GM08714 (cell line): ENCODE results near the gene PDE4A.
"Not testable (repeated sequence)": the region's sequence is repeated elsewhere in the genome, so short reads cannot be mapped to it uniquely, and the experiment has no call there.

Source experiments
- H3K4me3 ChIP-seq: fragments of 200-500 bp; sonication (Bioruptor generic); 2 replicates; pipeline ENCODE4 v1.5.1; 2014; ENCODE audit warnings: mild to moderate bottlenecking, low read length, inconsistent platforms
- ZNF274 ChIP-seq: IDR thresholded peaks from 2 replicates; pipeline ENCODE4 v1.6.1; 2012; ENCODE audit warnings: mild to moderate bottlenecking, low read depth, low read length

The PDE4A gene

DNA sequence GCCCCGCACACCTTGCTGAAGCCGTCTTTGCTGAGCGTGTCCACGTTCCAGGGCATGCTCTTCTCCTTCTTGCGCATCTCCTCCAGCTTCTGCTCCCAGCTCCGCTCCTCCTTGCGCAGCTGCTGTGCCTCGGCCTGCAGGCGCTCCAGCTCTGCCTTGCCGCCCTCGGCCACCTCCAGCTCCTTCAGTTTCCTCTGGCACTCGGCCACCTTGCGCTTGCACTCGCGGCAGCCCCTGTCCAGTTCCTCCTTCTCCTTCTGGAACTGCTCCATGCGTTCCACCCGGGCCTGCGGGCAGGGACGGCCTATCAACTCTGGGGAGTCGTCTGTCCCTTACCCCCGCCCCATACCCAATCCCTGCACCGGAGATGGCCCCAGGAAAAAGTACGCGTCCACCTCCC lies 24.4 kb upstream of the PDE4A start:
- H3K4me3 ChIP-seq, result no peak overlapping the region
- TF ChIP-seq ZNF274, result no peak

DNA sequence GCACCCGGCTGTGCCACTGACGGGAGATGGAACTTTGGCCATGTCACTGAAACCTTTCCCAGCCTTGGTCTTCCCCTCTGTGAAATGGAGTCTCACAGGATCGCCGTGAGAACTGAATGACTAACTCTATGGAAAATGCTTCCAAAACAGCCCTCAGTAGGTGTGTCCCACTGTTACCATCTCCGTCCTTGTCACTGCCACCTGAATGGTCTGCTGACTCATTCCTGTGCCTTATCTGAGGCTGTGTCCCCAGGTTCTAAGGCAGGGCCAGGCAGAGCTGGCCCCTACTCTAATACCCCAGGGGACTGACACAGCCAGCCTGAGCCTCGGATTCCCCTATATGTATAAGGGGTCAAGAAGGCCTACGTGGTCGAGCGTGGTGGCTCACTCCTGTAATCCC lies 21.5 kb upstream of the PDE4A start:
- no peak overlapping the region for H3K4me3 ChIP-seq
- no peak for TF ChIP-seq ZNF274

DNA sequence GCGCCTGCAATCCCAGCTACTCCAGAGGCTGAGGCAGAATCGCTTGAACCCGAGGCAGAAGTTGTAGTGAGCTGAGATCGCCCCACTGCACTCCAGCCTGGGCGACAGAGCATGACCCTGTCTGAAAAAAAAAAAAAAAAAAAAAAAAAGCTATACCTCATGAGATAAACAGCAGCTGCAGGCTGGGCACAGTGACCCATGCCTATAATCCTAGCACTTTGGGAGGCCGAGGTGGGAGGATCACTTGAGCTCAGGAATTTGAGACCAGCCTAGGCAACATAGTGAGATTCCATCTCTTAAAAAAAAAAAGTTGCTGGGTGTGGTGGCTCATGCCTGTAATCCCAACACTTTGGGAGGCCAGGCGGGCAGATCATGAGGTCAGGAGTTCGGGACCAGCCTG lies 21.0 kb upstream of the PDE4A start:
- not testable (repeated sequence) for H3K4me3 ChIP-seq

DNA sequence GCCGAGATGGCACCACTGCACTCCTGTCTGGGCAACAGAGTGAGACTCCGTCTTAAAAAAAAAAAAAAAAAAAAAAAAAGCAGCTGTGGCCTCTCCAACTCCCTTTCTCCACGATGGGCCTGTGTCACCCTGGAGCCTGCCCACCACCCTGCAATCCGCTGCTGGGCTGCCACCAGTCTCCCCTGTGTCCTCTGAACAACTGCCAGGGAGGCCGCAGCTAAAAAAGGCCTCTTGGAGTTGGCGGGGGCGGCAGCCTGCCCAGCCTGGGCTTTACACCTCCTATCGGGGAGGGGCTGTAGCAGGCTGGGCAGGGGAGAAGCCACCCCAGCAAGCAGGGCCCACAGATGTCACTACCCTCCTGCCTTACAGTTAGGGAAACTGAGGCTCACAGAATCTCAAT lies 20.5 kb upstream of the PDE4A start:
- TF ChIP-seq ZNF274, result no peak
- H3K4me3 ChIP-seq, result no peak overlapping the region

DNA sequence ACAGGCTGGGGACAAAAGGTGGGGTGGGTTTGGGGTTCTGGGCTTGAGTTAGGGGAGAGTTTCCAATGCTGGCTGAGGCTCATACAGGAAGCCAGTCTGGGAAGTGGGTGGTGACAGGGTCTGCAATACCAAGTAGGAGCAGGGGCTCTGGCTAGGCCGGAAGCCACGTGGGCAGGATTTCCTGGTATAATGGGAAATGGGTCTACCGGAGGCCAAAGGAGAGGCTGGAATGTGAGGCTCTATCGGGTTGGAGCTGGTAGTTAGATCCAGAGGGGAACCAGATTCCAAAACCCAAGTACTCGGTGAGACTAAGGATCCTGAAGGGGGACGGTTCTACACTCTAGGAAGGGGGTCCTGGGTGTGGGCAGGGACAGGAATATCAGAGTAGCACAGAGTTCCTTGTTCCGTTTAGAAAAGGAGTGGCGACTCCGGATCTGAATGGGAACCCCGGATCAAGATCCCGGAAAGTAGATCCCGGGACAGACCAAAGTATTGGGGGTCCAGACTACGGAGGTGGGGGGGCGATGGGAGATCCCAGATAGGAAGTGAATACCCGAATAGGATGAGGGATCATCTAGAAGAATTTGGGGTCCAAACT lies 17.8 kb upstream of the PDE4A start:
- H3K4me3 ChIP-seq, result peak overlapping the region; percentile 90
- no peak for TF ChIP-seq ZNF274

DNA sequence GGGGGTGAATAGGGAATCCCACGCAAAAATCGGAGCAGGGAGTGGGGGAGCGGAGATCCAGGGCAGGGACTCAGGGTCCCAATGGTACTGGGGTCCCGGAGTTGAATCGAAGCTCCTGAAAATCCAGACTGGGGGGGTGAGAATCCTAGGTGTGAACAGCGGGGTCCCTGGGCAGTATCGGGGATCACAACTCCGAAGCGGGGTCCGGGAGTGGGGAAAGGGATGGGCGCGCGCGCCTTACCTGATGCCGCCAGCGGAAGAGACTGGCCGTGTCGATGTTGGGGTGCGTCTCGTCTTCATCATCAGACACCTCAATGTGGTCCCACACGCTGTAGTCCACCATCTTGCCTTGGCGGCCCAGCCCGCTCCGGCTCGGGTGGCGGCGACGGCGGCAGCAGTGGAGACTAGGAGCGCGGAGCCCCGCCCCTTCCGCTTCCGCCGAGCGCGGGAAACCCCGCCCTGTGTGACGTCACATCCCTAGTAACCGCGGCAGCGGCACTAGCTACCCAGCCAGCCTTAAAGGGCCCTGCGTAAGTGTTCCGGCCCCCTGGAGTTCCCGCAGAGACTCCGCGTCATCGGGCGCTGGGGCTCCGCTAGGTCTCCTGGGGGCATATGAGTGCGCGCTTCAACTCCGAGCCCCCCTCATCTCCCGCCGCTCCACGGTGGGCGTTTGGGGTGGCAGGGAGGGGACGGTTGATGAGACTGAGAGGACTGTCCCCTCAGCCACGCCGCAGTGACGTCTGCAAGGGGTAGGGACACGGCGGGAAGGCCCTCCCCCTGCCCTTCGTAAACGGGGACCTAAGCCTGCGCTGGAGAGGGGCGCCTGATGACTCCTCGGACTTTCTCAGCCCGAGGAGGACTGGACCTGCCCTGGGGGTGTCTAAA lies 17.0 kb upstream of the PDE4A start, which contains the start of gene CDC37:
TSS of gene CDC37 (minus strand) at position 406 of the 885 bp plus-strand sequence. CDS start at position 343, 63 bp downstream.
- TF ChIP-seq ZNF274, result no peak
- peak within 1 kb of the TSS; percentile 90 for H3K4me3 ChIP-seq

DNA sequence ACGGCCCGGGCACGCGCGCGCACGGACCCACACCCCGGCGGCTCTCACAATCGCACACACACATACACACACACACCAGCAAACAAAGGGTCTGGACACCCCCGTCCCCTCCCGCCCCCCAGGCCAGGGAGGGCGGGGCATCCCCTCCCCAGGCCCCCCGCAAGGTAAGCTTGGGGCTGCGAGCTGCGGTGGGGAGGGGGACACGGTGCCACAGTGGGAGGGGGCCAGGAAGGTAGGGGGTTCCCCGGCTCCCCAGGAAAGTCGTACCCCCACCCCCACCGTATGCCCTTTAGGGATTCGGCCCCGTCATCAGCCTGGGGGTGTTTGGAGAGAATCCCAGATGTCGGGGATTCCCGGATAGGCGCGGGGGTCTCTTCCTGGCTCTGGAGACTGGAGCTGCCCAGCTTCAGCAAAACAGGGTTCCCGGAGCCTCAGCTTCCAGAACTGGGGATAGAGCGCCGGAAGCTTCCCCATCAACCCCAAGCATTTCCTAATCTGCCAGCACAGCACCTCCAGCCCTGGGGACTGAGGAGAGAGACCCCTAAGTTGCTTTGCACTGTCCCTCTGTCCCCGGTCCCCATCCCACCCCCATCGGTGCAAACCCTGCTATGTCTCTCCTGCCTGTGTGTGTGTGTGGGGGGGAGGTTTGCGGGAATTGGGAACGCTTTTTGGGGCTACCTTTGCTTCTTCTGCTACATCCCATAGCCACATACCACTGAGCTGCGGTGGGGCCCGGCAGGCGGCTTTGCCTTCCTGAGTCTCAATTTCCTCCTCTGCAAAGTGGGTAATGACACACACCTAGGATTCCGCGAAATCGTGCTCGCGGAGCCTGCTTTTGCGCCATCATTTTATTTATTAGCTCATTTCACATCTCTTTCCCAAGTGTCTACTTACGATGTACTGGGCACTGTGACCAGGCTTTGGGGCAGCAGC lies 15.2 kb upstream of the PDE4A start:
- H3K4me3 ChIP-seq, result peak overlapping the region; percentile 90; the same call in 1 of the 2 replicates
- no peak for TF ChIP-seq ZNF274

DNA sequence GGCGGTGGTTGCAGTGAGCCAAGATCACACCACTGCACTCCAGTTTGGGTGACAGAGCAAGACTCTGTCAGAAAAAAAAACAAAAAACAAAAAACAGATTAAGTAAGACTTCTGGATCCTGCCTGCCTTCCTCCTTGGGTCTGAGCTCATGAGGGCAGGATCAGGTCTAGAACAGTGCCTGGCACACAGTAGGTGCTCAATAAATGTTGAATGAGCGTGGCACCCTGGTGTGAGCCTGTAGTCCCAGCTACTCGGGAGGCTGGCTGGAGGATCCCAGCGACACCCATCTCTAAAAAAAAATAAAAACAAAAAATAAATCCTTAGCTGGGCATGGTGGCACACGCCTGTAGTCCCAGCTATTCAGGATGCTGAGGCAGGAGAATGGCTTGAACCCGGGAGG lies 14.1 kb upstream of the PDE4A start:
- TF ChIP-seq ZNF274, result no peak
- H3K4me3 ChIP-seq, result no peak overlapping the region

DNA sequence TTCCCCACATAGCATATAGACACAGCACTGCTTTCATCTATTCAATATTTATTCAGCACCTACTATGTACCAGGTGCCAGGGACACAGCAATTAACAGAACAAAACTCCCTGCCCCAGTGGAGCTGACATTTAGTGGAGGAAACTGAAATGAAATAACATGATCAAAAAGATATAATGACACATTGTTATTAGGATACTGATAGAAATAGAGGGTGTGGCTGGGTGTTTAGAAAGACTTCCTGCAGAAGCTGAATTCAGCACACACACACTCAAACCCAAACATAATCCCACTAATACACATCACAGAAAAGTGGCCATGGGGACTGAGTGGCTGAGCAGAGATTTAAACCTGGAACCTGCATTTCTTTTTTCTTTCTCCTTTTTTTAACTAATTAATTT lies 13.2 kb upstream of the PDE4A start:
- no peak for TF ChIP-seq ZNF274
- H3K4me3 ChIP-seq, result no peak overlapping the region

DNA sequence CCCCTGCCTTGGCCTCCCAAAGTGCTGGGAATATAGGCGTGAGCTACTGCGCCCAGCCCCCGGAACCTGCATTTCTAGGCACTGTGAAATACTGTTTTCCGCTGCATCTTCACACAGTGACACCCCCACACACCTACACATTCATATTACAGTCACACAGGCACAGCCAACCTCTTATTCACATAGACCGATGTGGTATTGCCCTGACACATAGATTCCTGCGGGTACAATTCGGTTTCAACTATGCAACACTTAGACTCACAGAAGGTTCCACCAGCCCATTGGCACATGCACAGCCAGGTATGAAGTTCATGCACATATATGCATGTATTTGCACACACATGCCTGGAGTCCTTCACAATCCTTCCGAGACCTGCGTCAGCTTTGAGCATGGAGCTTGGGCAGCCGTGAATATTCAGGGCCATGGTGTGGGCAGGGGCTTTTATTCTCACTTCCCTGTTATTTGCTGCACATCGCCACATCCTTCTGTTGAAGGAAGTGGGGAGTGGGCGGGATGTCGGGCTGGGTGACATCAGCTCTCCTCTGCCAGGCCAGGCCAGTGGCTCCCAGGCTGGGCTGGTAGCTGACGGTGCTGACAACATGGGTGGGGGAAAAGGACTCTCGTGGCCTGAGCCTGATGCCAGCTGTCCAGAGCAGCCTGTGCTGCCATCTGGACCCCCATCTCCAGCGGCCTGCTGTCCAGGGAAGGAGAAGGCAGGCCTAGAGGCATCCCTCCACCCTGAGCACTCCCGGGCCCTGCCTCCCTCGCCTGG lies 11.6 kb upstream of the PDE4A start:
- peak overlapping the region; percentile 11; the same call in 1 of the 2 replicates for H3K4me3 ChIP-seq
- TF ChIP-seq ZNF274, result no peak

DNA sequence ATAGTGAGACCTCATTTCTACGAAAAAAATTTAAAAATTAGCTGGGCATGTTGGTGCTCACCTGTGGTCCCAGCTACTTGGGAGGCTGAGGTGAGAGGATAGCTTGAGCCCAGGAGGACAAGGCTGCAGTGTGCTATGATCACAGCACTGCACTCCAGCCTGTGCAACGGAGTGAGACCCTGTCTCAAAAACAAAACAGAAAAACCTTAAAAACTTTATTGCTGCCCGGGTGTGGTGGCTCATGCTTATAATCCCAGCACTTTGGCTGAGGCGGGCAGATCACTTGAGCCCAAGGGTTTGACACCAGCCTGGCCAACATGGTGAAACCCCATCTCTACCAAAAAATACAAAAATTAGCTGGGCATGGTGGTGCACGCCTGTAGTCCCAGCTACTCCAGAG lies 9.1 kb upstream of the PDE4A start:
- H3K4me3 ChIP-seq, result not testable (repeated sequence)

DNA sequence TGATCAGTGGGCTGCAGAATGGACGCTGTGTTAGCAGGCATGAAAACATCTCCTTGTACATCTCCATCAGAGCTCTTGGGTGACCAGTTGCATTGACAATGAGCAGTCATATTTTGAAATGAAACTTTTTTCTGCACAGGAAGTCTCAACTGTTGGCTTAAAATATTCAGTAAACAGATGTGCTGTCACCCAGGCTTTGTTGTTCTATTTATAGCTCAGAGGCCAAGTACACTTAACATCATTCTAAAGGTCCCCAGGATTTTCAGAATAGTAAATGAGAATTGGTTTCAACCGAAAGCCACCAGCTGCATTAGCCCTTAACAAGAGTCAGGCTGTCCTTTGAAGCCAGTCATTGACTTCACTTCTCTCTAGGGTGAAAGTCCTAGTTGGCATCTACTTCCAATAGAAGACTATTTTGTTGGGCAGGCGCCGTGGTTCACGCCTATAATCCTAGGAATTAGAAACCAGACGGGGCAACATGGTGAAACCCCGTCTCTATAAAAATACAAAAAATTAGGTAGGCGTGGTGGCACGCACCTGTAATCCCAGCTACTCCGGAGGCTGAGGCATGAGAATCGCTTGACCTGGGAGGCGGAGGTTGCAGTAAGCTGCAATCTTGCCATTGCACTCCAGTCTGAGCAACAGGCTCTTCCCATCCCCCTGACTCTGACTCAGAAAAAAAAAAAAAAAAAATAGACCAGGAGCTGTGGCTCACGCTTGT lies 7.9 kb upstream of the PDE4A start:
- peak overlapping the region; percentile 33; the same call in 1 of the 2 replicates for H3K4me3 ChIP-seq
- no peak for TF ChIP-seq ZNF274

DNA sequence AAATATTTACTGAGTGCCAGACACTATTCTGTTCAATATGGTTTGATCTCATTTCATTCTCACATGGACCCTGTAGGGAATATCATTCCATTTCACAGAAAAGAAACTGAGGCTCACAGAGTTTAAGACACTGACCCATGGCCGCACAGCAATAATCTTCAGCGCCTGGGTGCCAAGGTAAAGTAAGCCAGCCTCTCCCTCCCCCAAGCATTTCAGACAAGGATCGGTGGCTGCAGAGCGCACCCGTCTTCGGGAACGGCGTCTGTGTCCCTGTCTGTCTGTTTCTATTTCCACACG lies 4.3 kb upstream of the PDE4A start:
- H3K4me3 ChIP-seq, result peak overlapping the region; percentile 54; the same call in 1 of the 2 replicates
- TF ChIP-seq ZNF274, result no peak
